ENCODE measurements around the gene PARD6A. TPM values are rescaled to one million over a fixed set of nuclear protein-coding genes. Genes with fewer than 3 reads are reported as not detected.

Gene PARD6A
- total and polyA plus RNA-seq, 2 of the 13 experiments (the other 11 are each of a cell fraction or from before 2014, with no cell fraction given), result 3.5 to 4.3 TPM

GRCh38 chr16:67666559-67667452 lies 6.0 kb downstream of the PARD6A start, which contains the start of the genes C16orf86 and ENKD1 (continued):
- TF ChIP-seq ZFP91 (CRISPR knock-in tag; IDR thresholded peaks at IDR 0.05; ENCODE audit: borderline replicate concordance) (peak; percentile 67; the same call in 1 of the 2 replicates), BCL6 (CRISPR knock-in tag; IDR thresholded peaks at IDR 0.05) (peak; percentile 46), ZSCAN12 (CRISPR knock-in tag; IDR thresholded peaks at IDR 0.05) (no peak; the same call in 1 of the 2 replicates), ZNF691 (CRISPR knock-in tag; IDR thresholded peaks at IDR 0.05; ENCODE audit: borderline replicate concordance, low read depth) (no peak), REL (CRISPR knock-in tag; conservative IDR thresholded peaks at IDR 0.05) (no peak), ZBTB37 (CRISPR knock-in tag; IDR thresholded peaks at IDR 0.05) (no peak), SPEN (CRISPR knock-in tag; IDR thresholded peaks at IDR 0.05; ENCODE audit: low read depth) (peak; percentile 41; the same call in 1 of the 2 replicates), SIX1 (CRISPR knock-in tag; IDR thresholded peaks at IDR 0.05; ENCODE audit: borderline replicate concordance) (no peak), ATF7 (IDR thresholded peaks at IDR 0.05) (no peak), ATF7 (CRISPR knock-in tag; IDR thresholded peaks at IDR 0.05) (no peak), STAG1 (CRISPR knock-in tag; IDR thresholded peaks at IDR 0.05) (no peak), AGO1 (IDR thresholded peaks at IDR 0.05; ENCODE audit: low read depth, low read length, poor library complexity, severe bottlenecking) (peak; percentile 55), FOXP1 (IDR thresholded peaks at IDR 0.05) (no peak), FOXP1 (CRISPR knock-in tag; IDR thresholded peaks at IDR 0.05) (no peak), PAWR (CRISPR knock-in tag; IDR thresholded peaks at IDR 0.05; ENCODE audit: borderline replicate concordance) (no peak; the same call in 1 of the 2 replicates), SCMH1 (CRISPR knock-in tag; IDR thresholded peaks at IDR 0.05; ENCODE audit: borderline replicate concordance) (no peak), MIER3 (CRISPR knock-in tag; IDR thresholded peaks at IDR 0.05; ENCODE audit: borderline replicate concordance) (no peak; the same call in 1 of the 2 replicates), ZFYVE20 (CRISPR knock-in tag; IDR thresholded peaks at IDR 0.05; ENCODE audit: borderline replicate concordance, low read depth) (no peak; the same call in 1 of the 2 replicates), CERS6 (CRISPR knock-in tag; IDR thresholded peaks at IDR 0.05) (no peak), PHF21A (CRISPR knock-in tag; IDR thresholded peaks at IDR 0.05) (no peak), ZNF414 (CRISPR knock-in tag; IDR thresholded peaks at IDR 0.05) (no peak; the same call in 1 of the 2 replicates), ZNF501 (CRISPR knock-in tag; IDR thresholded peaks at IDR 0.05) (peak; percentile 94), CCAR2 (optimal IDR thresholded peaks at IDR 0.05; ENCODE audit: low read depth, low read length) (no peak), PRPF4 (IDR thresholded peaks at IDR 0.05; ENCODE audit: low read depth, low read length, poor library complexity, severe bottlenecking) (no peak)

Measured in HepG2 (cell line).